Activated effector memory CD4-positive, alpha-beta T cell treated with anti-CD3 and anti-CD28 coated beads, Interleukin-2, amount 50 U/mL, for 16 hours (primary cell): ENCODE measurements around the gene CRADD.
"Not testable (repeated sequence)": the region's sequence is repeated elsewhere in the genome, so short reads cannot be mapped to it uniquely, and the experiment has no call there.

Source experiments
- DNase-seq: peaks from one replicate; pipeline ENCODE4 v3.0.0-alpha.2; 2020

The CRADD gene

DNA sequence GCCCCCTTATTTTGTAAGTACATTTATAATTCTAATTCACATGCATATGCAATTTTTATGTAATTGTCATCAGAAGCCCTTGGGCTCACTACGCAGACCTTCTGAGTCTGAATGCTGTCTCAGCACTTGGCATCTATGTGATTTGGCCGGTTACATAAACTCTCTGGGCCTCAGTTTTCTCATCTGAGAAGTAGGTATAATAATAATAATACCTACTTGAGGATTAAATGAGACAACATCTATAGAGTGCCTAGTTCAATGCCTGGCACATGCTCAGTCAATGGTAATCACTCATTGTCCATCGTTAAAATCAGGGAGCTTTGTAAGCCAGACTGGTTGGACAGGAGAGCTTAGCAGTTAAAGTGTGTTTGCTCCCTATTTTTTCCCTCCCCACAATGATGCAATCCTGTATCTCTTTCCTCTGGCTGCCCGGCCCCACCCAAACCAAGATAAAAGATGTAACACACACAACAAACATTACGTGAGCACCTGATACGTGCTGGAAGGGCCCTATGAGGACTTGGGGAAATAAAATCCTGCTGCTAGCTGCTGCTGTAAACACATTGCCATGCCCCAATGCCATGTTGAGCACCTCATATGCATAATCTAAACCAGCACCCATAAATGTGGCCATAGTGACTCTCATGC is 235.0 kb downstream of the CRADD start:
- DNase-seq: no peak

GRCh38 chr12:93913845-93914244 is 236.7 kb downstream of the CRADD start:
- DNase-seq: no peak

- no peak for DNase-seq
Measured at GRCh38 chr12:93914281-93914680, 237.1 kb downstream of the CRADD start.

DNA sequence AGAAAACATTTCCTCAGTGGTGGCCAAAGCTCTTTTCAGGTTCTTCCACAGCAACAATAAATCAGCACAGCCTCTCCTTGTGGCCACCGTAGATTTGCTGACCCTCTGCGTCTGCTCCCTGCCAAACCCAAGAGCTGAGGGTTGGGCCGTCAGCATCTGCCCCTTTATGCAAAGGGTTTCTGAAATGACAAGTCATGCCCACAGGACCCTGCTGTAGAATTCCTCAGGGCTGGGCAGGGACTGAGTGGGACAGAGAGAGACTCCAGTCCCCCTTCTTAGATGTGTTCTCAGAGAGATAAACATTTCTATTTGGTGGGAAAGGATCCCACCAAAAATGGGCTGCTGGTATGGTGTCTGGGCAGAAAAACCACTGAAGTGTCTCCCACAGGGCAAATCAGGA is 238.2 kb downstream of the CRADD start:
- DNase-seq: no peak

GRCh38 chr12:93916402-93916801 is 239.2 kb downstream of the CRADD start:
- no peak for DNase-seq

DNA sequence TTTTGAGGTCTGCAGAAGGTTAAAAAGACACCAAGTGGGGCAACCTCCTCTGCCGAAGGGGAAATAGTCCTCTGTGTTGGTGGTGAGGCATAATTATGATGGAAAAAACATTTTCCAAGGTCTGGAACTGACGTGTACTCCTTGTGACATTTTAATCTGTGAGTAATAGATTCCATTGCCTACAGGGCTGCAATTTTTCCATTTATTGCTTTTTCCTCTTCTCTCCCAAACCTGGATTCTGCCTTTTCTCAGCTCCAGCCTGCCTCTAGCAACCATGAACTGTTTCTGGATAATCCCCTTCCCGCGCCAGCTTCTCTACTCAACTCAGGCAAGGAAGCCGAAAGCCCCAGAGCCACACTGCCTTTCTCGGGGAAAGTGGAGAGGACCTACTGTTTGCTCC is 241.1 kb downstream of the CRADD start:
- no peak for DNase-seq

DNA sequence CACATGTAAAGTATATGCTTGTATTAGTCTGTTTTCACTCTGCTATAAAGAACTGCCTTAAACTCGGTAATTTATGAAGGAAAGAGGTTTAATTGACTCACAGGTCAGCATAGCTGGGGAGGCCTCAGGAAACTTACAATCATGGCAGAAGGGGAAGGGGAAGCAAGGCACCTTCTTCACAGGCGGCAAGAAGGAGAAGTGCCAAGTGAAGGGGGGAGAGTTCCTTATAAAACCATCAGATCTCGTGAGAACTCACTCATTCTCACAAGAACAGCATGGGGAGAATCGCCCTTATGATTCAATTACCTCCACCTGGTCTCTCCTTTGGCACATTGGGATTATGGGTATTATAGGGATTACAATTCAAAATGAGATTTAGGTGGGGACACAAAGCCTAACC is 241.7 kb downstream of the CRADD start:
- DNase-seq: no peak

- no peak for DNase-seq
Measured at GRCh38 chr12:93921521-93921920, 244.3 kb downstream of the CRADD start.

DNA sequence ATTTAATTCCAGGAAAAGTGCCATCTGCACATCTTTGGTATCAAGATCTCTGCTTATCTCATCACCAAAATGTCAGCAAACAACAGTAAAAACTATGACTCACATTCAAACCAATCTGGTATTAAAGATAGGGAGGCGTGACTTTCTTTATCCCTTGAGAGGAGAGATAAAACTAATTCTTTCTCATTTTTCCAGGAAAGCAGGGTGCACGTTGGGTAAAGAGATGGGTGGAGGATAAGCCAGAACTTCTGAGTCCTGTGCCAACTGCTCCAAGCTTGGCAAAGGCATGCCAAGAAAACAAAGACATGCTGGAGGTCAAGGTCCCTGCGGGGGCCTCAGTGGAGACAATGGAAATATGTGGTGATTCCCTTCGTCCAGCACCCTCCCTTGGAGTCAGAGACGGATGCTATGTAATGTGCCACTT is 245.4 kb downstream of the CRADD start:
- DNase-seq: no peak

GRCh38 chr12:93924367-93924766 is 247.2 kb downstream of the CRADD start:
- no peak for DNase-seq

DNA sequence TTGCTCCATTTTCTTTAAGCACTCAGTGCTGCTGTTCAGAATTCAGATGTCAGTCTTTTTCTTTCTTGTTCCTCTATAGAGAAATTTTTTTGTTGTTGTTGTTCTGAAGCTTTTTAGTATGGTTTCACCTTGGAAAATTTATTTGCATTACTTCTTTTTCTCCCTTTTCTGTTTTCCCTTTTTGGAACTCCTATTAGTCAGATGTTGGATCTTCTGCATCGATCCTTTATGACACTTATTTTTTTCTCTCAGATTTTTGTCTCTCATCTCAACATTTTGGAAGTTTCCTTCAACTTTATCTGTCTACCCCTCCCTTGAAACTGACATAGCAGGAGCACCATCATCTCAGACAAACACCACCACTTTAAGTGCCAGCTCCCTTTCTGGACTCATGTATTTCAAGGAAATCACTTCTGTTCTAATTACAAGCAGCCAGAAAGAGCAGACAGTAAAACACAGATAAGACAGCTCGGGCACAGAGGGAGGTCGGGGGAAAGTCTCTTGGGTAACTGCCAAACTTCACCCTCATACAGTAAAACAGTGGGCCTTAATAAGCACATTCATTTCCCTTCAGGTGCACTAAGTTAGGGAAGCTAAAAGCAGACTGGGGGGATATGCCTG is 248.5 kb downstream of the CRADD start:
- no peak for DNase-seq

GRCh38 chr12:93926237-93926636 is 249.1 kb downstream of the CRADD start:
- no peak for DNase-seq

DNA sequence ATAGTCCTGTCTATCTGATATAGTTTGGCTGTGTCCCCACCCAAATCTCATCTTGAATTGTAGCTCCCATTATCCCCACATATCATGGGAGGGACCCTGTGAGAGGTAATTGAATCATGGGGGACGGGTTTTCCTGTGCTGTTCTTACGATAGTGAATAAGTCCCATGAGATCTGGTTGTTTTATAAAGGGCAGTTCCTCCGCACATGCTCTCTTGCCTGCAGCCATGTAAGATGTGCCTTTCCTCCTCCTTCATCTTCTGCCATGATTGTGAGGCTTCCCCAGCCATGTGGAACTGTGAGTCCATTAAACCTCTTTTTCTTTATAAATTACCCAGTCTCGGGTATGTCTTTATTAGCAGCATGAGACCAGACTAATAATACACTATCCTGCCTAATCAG is 251.9 kb downstream of the CRADD start:
- DNase-seq: not testable (repeated sequence)

GRCh38 chr12:93937812-93938211 is 260.6 kb downstream of the CRADD start:
- DNase-seq: no peak

- no peak for DNase-seq
Measured at GRCh38 chr12:93938317-93938716, 261.1 kb downstream of the CRADD start.

GRCh38 chr12:93938931-93939330 is 261.8 kb downstream of the CRADD start:
- DNase-seq: no peak

- DNase-seq: no peak
Measured at GRCh38 chr12:93939641-93940325, 262.6 kb downstream of the CRADD start.

GRCh38 chr12:93943780-93944179 is 266.6 kb downstream of the CRADD start:
- no peak for DNase-seq

DNA sequence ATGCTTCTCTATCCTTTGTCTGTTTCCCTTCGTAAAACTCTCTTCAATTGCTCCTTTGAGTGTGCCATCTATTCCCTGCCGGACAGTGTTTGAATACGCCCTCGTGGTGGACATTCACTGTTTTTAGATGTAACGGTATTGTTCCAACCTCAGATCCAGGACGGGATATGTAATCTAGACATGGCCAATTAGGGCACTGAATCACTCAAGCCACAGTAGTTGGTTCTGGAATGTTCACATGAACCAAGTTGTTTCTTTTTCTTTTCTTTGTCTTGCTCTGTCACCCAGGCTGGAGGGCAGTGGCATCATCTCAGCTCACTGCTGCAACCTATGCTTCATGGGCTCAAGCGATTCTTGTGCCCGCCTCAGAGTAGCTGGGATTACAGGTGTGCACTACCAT is 267.0 kb downstream of the CRADD start:
- DNase-seq: no peak
